HepG2 (cell line): ENCODE data around the gene TP53TG5. TPM values are rescaled to one million over a fixed set of nuclear protein-coding genes. Genes with fewer than 3 reads are reported as not detected.

Source experiments
- ELF3 ChIP-seq: IDR thresholded peaks from 2 replicates; pipeline ENCODE4 v1.6.1; 2016; ENCODE audit warnings: missing genetic modification reagents, missing compliant biosample characterization
- KLF12 ChIP-seq: sonication (generic); formaldehyde crosslinking; IDR thresholded peaks from 2 replicates; pipeline ENCODE4 v1.4.0; 2020; ENCODE audit warnings: missing genetic modification reagents, borderline replicate concordance
- MEIS2 ChIP-seq: sonication (generic); formaldehyde crosslinking; IDR thresholded peaks from 2 replicates; pipeline ENCODE4 v1.9.0; 2021; ENCODE audit warnings: mild to moderate bottlenecking, missing genetic modification reagents
- PAF1 ChIP-seq: IDR thresholded peaks from 2 replicates; pipeline ENCODE4 v1.6.1; 2016; ENCODE audit warnings: missing genetic modification reagents, missing compliant biosample characterization
- RAD21 ChIP-seq: fragments of 450-650 bp; formaldehyde crosslinking; IDR thresholded peaks from 2 replicates; pipeline ENCODE4 v1.5.0; 2020; ENCODE audit warnings: mild to moderate bottlenecking
- RBM22 ChIP-seq: fragments of 200-400 bp; formaldehyde crosslinking; optimal IDR thresholded peaks from 2 replicates; pipeline ENCODE3; 2017; ENCODE audit warnings: mild to moderate bottlenecking, low read length, moderate library complexity
- REXO4 ChIP-seq: sonication (generic); formaldehyde crosslinking; IDR thresholded peaks from 2 replicates; pipeline ENCODE4 v1.8.0; 2022; ENCODE audit warnings: missing genetic modification reagents, mild to moderate bottlenecking, borderline replicate concordance
- SAFB2 ChIP-seq: sonication (generic); formaldehyde crosslinking; IDR thresholded peaks from 2 replicates; pipeline ENCODE4 v1.5.1; 2020; ENCODE audit warnings: missing genetic modification reagents, low read depth, mild to moderate bottlenecking, borderline replicate concordance
- TBX3 ChIP-seq: fragments of 450-650 bp; IDR thresholded peaks from 2 replicates; pipeline ENCODE4 v1.6.1; 2017; ENCODE audit warnings: antibody characterized with exemption, mild to moderate bottlenecking, inconsistent platforms, borderline replicate concordance
- ZNF501 ChIP-seq: sonication (generic); formaldehyde crosslinking; IDR thresholded peaks from 2 replicates; pipeline ENCODE4 v1.5.1; 2020; ENCODE audit warnings: mild to moderate bottlenecking, moderate library complexity, missing genetic modification reagents
- polyA plus RNA-seq, 8 experiments: library from polyadenylated mRNA; depleted of rRNA in 3 of 8; stranded (reverse) in 7 of 8; unstranded in 1 of 8; fragments of >200 nt; fragmentation: Illumina TruSeq in 4 of 8; extraction: Trizol in 4 of 8; gene quantifications; 2 replicates each; pipeline versions ENCODE4 v1.2.1 to v1.2.3, GENCODE V29; 2011 to 2016; ENCODE audit warnings: low read depth in 4 of 8, missing spikeins in 1 of 8, mixed read lengths in 1 of 8; ENCODE audit not compliant: insufficient read depth in 1 of 8
- total RNA-seq, 5 experiments: library from RNA; depleted of rRNA; stranded (reverse); fragments of >200 nt; fragmentation: Illumina TruSeq; extraction: Trizol; gene quantifications; 2 replicates each; pipeline ENCODE4 v1.2.3, GENCODE V29; 2016; ENCODE audit warnings: low read depth in 1 of 5
- TF ChIP-seq, protein P1 (sequence below): sonication (generic); formaldehyde crosslinking; conservative IDR thresholded peaks from 2 replicates; pipeline ENCODE4 v1.4.0; 2020; ENCODE audit warnings: missing genetic modification reagents
- TF ChIP-seq, protein P2 (sequence below): sonication (generic); formaldehyde crosslinking; conservative IDR thresholded peaks from 2 replicates; pipeline ENCODE4 v1.4.0; 2020; ENCODE audit warnings: missing genetic modification reagents
- TF ChIP-seq, protein P3 (sequence below): sonication (generic); formaldehyde crosslinking; IDR thresholded peaks from 2 replicates; pipeline ENCODE4 v1.4.0; 2020; ENCODE audit warnings: missing genetic modification reagents
- TF ChIP-seq, protein P4 (sequence below): sonication (generic); formaldehyde crosslinking; IDR thresholded peaks from 2 replicates; pipeline ENCODE4 v1.4.0; 2020; ENCODE audit warnings: mild to moderate bottlenecking, missing genetic modification reagents, borderline replicate concordance
- TF ChIP-seq, protein P5 (sequence below): IDR thresholded peaks from 2 replicates; pipeline ENCODE4 v1.6.1; 2016; ENCODE audit warnings: missing compliant biosample characterization, missing genetic modification reagents, borderline replicate concordance

Gene TP53TG5
- total and polyA plus RNA-seq, 2 of the 13 experiments (the other 11 are each of a cell fraction or from before 2014, with no cell fraction given): 0.11 TPM; not detected in 1

DNA sequence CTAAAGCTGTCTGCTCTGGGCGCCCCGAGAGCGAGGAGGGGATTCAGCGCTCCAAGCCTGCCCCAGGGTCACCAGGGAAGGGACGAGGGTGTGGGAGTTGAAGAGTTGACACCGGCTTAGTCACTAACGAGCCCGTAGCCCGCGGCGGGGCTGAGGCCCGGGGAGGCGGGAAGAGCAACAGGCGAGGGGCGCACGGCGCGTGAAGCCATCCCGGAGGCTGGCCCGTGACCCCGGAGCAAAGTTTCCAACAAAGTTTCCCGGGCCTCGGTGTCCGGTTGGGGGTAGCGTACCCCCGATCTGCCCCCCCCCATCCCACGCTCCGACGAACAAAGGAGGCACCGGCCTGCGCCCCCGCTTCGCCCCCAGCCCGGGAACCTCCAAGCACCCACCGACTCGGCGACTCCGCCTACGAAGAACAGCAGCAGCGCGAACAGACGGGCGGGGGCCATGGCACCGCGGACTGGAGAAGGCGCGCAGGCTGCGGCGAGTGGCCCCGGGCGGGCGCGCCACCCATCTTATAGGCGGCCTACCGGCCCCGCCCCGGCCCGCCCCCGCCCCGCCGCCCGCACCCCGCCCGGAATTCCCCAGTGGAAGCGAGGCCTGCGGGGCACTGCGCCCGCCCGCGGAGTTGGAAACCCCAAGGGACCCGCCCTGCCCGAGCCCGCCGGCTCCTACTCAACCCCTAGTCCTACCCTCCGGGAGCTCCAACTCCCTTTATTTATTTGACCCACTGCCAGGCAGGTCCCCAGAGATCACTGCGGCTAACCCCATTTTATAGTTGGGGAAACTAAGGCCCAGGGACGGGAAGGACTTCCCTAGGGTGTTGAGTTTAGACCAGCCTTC lies 30.0 kb downstream of the TP53TG5 start, which contains the start of gene SDC4 (continued):
- TF ChIP-seq, protein P1, sequence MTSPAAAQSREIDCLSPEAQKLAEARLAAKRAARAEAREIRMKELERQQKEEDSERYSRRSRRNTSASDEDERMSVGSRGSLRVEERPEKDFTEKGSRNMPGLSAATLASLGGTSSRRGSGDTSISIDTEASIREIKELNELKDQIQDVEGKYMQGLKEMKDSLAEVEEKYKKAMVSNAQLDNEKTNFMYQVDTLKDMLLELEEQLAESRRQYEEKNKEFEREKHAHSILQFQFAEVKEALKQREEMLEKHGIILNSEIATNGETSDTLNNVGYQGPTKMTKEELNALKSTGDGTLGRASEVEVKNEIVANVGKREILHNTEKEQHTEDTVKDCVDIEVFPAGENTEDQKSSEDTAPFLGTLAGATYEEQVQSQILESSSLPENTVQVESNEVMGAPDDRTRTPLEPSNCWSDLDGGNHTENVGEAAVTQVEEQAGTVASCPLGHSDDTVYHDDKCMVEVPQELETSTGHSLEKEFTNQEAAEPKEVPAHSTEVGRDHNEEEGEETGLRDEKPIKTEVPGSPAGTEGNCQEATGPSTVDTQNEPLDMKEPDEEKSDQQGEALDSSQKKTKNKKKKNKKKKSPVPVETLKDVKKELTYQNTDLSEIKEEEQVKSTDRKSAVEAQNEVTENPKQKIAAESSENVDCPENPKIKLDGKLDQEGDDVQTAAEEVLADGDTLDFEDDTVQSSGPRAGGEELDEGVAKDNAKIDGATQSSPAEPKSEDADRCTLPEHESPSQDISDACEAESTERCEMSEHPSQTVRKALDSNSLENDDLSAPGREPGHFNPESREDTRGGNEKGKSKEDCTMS (CRISPR knock-in tag): no peak
- TF ChIP-seq PAF1 (no peak), SAFB2 (CRISPR knock-in tag) (peak; percentile 95; the same call in 1 of the 2 replicates), MEIS2 (peak; percentile 83), REXO4 (no peak), RAD21 (CRISPR knock-in tag) (peak; percentile 44; the same call in 1 of the 2 replicates), KLF12 (0 out of 2 replicates have a peak, but pooled peaks have one; percentile 46), RBM22 (peak; percentile 21), ZNF501 (CRISPR knock-in tag) (peak; percentile 63), TBX3 (peak; percentile 26; the same call in 1 of the 2 replicates), ELF3 (CRISPR knock-in tag) (peak; percentile 46; the same call in 1 of the 2 replicates)
- TF ChIP-seq, protein P2, sequence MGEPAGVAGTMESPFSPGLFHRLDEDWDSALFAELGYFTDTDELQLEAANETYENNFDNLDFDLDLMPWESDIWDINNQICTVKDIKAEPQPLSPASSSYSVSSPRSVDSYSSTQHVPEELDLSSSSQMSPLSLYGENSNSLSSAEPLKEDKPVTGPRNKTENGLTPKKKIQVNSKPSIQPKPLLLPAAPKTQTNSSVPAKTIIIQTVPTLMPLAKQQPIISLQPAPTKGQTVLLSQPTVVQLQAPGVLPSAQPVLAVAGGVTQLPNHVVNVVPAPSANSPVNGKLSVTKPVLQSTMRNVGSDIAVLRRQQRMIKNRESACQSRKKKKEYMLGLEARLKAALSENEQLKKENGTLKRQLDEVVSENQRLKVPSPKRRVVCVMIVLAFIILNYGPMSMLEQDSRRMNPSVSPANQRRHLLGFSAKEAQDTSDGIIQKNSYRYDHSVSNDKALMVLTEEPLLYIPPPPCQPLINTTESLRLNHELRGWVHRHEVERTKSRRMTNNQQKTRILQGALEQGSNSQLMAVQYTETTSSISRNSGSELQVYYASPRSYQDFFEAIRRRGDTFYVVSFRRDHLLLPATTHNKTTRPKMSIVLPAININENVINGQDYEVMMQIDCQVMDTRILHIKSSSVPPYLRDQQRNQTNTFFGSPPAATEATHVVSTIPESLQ (CRISPR knock-in tag): no peak
- TF ChIP-seq, protein P3, sequence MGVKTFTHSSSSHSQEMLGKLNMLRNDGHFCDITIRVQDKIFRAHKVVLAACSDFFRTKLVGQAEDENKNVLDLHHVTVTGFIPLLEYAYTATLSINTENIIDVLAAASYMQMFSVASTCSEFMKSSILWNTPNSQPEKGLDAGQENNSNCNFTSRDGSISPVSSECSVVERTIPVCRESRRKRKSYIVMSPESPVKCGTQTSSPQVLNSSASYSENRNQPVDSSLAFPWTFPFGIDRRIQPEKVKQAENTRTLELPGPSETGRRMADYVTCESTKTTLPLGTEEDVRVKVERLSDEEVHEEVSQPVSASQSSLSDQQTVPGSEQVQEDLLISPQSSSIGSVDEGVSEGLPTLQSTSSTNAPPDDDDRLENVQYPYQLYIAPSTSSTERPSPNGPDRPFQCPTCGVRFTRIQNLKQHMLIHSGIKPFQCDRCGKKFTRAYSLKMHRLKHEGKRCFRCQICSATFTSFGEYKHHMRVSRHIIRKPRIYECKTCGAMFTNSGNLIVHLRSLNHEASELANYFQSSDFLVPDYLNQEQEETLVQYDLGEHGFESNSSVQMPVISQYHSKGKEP: no peak
- TF ChIP-seq, protein P4, sequence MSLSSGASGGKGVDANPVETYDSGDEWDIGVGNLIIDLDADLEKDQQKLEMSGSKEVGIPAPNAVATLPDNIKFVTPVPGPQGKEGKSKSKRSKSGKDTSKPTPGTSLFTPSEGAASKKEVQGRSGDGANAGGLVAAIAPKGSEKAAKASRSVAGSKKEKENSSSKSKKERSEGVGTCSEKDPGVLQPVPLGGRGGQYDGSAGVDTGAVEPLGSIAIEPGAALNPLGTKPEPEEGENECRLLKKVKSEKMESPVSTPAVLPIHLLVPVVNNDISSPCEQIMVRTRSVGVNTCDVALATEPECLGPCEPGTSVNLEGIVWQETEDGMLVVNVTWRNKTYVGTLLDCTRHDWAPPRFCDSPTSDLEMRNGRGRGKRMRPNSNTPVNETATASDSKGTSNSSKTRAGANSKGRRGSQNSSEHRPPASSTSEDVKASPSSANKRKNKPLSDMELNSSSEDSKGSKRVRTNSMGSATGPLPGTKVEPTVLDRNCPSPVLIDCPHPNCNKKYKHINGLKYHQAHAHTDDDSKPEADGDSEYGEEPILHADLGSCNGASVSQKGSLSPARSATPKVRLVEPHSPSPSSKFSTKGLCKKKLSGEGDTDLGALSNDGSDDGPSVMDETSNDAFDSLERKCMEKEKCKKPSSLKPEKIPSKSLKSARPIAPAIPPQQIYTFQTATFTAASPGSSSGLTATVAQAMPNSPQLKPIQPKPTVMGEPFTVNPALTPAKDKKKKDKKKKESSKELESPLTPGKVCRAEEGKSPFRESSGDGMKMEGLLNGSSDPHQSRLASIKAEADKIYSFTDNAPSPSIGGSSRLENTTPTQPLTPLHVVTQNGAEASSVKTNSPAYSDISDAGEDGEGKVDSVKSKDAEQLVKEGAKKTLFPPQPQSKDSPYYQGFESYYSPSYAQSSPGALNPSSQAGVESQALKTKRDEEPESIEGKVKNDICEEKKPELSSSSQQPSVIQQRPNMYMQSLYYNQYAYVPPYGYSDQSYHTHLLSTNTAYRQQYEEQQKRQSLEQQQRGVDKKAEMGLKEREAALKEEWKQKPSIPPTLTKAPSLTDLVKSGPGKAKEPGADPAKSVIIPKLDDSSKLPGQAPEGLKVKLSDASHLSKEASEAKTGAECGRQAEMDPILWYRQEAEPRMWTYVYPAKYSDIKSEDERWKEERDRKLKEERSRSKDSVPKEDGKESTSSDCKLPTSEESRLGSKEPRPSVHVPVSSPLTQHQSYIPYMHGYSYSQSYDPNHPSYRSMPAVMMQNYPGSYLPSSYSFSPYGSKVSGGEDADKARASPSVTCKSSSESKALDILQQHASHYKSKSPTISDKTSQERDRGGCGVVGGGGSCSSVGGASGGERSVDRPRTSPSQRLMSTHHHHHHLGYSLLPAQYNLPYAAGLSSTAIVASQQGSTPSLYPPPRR (CRISPR knock-in tag): peak; percentile 65; the same call in 1 of the 2 replicates
- TF ChIP-seq, protein P5, sequence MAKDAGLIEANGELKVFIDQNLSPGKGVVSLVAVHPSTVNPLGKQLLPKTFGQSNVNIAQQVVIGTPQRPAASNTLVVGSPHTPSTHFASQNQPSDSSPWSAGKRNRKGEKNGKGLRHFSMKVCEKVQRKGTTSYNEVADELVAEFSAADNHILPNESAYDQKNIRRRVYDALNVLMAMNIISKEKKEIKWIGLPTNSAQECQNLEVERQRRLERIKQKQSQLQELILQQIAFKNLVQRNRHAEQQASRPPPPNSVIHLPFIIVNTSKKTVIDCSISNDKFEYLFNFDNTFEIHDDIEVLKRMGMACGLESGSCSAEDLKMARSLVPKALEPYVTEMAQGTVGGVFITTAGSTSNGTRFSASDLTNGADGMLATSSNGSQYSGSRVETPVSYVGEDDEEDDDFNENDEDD (CRISPR knock-in tag): peak; percentile 74; the same call in 1 of the 2 replicates
